ENCODE results near the gene CYTH2. TPM values are rescaled to one million over a fixed set of nuclear protein-coding genes. Genes with fewer than 3 reads are reported as not detected.

CYTH2 gene
- polyA plus RNA-seq (2011; rRNA removed) (33.4 and 36.9 TPM in 2 replicates), polyA plus RNA-seq (2017; fragmentation: RNase III; extraction: RNeasy Plus Mini Kit Qiagen cat#74134 plus additional on column Dnase treatment) (42.3 to 55.4 TPM (median 50.5 TPM) in 3 replicates), polyA minus RNA-seq (2011; rRNA and poly(A)+ RNA removed) (49.4 and 52.6 TPM in 2 replicates)
- polyA plus RNA-seq (2012; cell fraction: cytosol; rRNA removed) = 48.4 and 61.1 TPM in 2 replicates
- polyA plus RNA-seq (2012; cell fraction: nucleus; rRNA removed) = 158 and 205 TPM in 2 replicates

GRCh38 chr19:48469289-48469881 is at the start of gene CYTH2:
CYTH2 (plus strand) TSS chr19:48469369; CDS start chr19:48469508, 139 bp downstream.
- ATAC-seq = peak; percentile 62 to 82

More at GRCh38 chr19:48469289-48469881, at the start of gene CYTH2:
- Histone ChIP-seq H3K4me3 (peak within 1 kb of the TSS; percentile 82), H3K4me2 (peak within 1 kb of the TSS; percentile 84), H3K4me1 (peaks cover 24% of the 10 kb centered on the region), H3K9me3 (no peaks in the 10 kb centered on the region), H3K27ac (peak within 1 kb of the TSS; percentile 94 to 96)
- FAIRE-seq (no peak), DNase-seq (ENCODE audit: low read depth in 1 of 2, low spot score in 1 of 2) (peak; percentile 70 to 84)
- ChIA-PET POLR2A (interaction anchor here (1.3 kb wide), 2 partner anchors 12 to 19 kb away, joined by 3 to 6 read pairs; no protein-coding TSS in a partner anchor), CTCF (interaction anchor here (0.7 to 2.2 kb wide), 11 partner anchors 12 to 148 kb away, joined by 3 to 16 read pairs (median 4); partner anchors contain the start of gene KDELR1)
- TF ChIP-seq POLR2AphosphoS2 (conservative IDR thresholded peaks at IDR 0.05; ENCODE audit: low read length) = no peak; the same call in 1 of the 2 replicates
- no peak for TF ChIP-seq FOSL2 (IDR thresholded peaks at IDR 0.05)
- TF ChIP-seq FOSL2 (CRISPR knock-in tag; IDR thresholded peaks at IDR 0.05) = 0 out of 2 replicates have a peak, but pooled peaks have one; percentile 10
- TF ChIP-seq RARB (CRISPR knock-in tag; IDR thresholded peaks at IDR 0.05) = peak; percentile 73; the same call in 1 of the 2 replicates
- TF ChIP-seq FOXS1 (CRISPR knock-in tag; IDR thresholded peaks at IDR 0.05) = no peak
- peak; percentile 30; the same call in 1 of the 3 replicates for TF ChIP-seq SMC3 (IDR thresholded peaks at IDR 0.05)
- TF ChIP-seq NFE2L2 (conservative IDR thresholded peaks at IDR 0.05; ENCODE audit: low read length) = no peak
- TF ChIP-seq USF2 (IDR thresholded peaks at IDR 0.05) = no peak
- TF ChIP-seq HOXB5 (CRISPR knock-in tag; IDR thresholded peaks at IDR 0.05) = 0 out of 2 replicates have a peak, but pooled peaks have one; percentile 45
- TF ChIP-seq TP53 (CRISPR knock-in tag; IDR thresholded peaks at IDR 0.05) = peak; percentile 96
- TF ChIP-seq RAD21 (conservative IDR thresholded peaks at IDR 0.05 in 1 of 2, IDR thresholded peaks at IDR 0.05 in 1 of 2) = no peak; a peak in 2 of 5 replicates
- no peak for TF ChIP-seq JUNB (IDR thresholded peaks at IDR 0.05)
- peak; percentile 80; the same call in 1 of the 2 replicates for TF ChIP-seq TFCP2L1 (CRISPR knock-in tag; IDR thresholded peaks at IDR 0.05)
- peak; percentile 96 for TF ChIP-seq PHF8 (IDR thresholded peaks at IDR 0.05; ENCODE audit: borderline replicate concordance, low read depth)
- TF ChIP-seq MAZ (IDR thresholded peaks at IDR 0.05; ENCODE audit: borderline replicate concordance, low read depth, low read length) = peak; percentile 77; the same call in 1 of the 2 replicates
- 0 out of 2 replicates have a peak, but pooled peaks have one; percentile 25 for TF ChIP-seq REST (IDR thresholded peaks at IDR 0.05)
- peak; percentile 28; the same call in 2 of the 3 replicates for TF ChIP-seq BCL3 (IDR thresholded peaks at IDR 0.05)
- TF ChIP-seq JUN (IDR thresholded peaks at IDR 0.05) = peak; percentile 77 to 81
- no peak for TF ChIP-seq ZC3H11A (IDR thresholded peaks at IDR 0.05)
- TF ChIP-seq KDM5A (IDR thresholded peaks at IDR 0.05) = no peak
- peak; percentile 81 for TF ChIP-seq POLR2A (IDR thresholded peaks at IDR 0.05; ENCODE audit: low read length)
- TF ChIP-seq ATOH8 (CRISPR knock-in tag; IDR thresholded peaks at IDR 0.05; ENCODE audit: low read depth) = no peak
- under 1% methylated on average over 27 of the region's 66 CpGs for WGBS (ENCODE audit: missing lambda C conversion rate)

Measured in A549 (cell line).